GM12878 (cell line): ENCODE results near the gene SEMA4A. TPM values are rescaled to one million over a fixed set of nuclear protein-coding genes. Genes with fewer than 3 reads are reported as not detected.
A peak's percentile ranks its signal among the peaks of the same experiment; 100 is the strongest.

Source experiments
- ATAC-seq: fragments of 200-7000 bp; cut with Tn5 transposase; 3 replicates; pipeline ENCODE4 v1.9.1; 2020; ENCODE audit warnings: mild to moderate bottlenecking, moderate library complexity
- BruUV-seq: library from RNA; stranded (reverse); fragments of 400-500 nt; replicated peaks from 2 replicates; lab custom pipeline; 2021; lab: Mats Ljungman, UMichigan
- CTCF ChIA-PET: fragments of 300-600 bp; sonication (Branson Sonifier 250); formaldehyde crosslinking; extraction: SDS; loops from one replicate; lab custom pipeline; 2021; ENCODE audit warnings: inconsistent platforms; lab: Yijun Ruan, JAX
- POLR2A ChIA-PET: fragments of 350-600 bp; formaldehyde crosslinking; extraction: SDS; loops from one replicate; lab custom pipeline; 2021; ENCODE audit warnings: inconsistent platforms; lab: Charles Lee
- RAD21 ChIA-PET: fragments of 300-600 bp; sonication (Branson Sonifier 250); formaldehyde crosslinking; loops from one replicate; lab custom pipeline; 2023; ENCODE audit warnings: antibody characterized with exemption; ENCODE audit not compliant: unreplicated experiment; lab: Charles Lee
- SMC1A ChIA-PET: fragments of 300-600 bp; sonication (Branson Sonifier 250); formaldehyde crosslinking; loops from one replicate; lab custom pipeline; 2023; ENCODE audit not compliant: unreplicated experiment, uncharacterized antibody; lab: Charles Lee
- DNase-seq: peaks from one replicate; pipeline ENCODE4 v3.0.0-alpha.2; 2011; ENCODE audit warnings: low read depth, low spot score
- FAIRE-seq: peaks from 3 replicates; lab custom pipeline; 2011; peaks lifted over from hg19 to GRCh38; lab: Jason Lieb, UNC
- H2AFZ ChIP-seq: 2 replicates; pipeline ENCODE4 v1.6.0; 2011; ENCODE audit warnings: low read depth, low read length, control low read depth; ENCODE audit not compliant: control insufficient read depth
- H3K27ac ChIP-seq: 2 replicates; pipeline ENCODE4 v1.5.1; 2011; ENCODE audit warnings: control low read depth; ENCODE audit not compliant: control insufficient read depth, insufficient read depth
- H3K27me3 ChIP-seq, 2 experiments: replicated peaks in 1 of 2; 2 replicates each; pipeline versions ENCODE4 v1.6.0 to v1.6.1; 2011; ENCODE audit warnings: low read length in 1 of 2; ENCODE audit not compliant: control insufficient read depth in 2 of 2, insufficient read depth in 2 of 2
- H3K36me3 ChIP-seq, 2 experiments: 2 replicates each; pipeline ENCODE4 v1.5.1; 2011; ENCODE audit warnings: low read length in 1 of 2; ENCODE audit not compliant: control insufficient read depth in 2 of 2, insufficient read depth in 2 of 2
- H3K4me1 ChIP-seq: 2 replicates; pipeline ENCODE4 v1.6.1; 2011; ENCODE audit warnings: mild to moderate bottlenecking, low read length, moderate library complexity, mixed read lengths; ENCODE audit not compliant: control insufficient read depth, insufficient read depth
- H3K4me2 ChIP-seq: 2 replicates; pipeline ENCODE4 v1.6.0; 2011; ENCODE audit warnings: control low read depth; ENCODE audit not compliant: control insufficient read depth, insufficient read depth
- H3K4me3 ChIP-seq: fragments of 200-600 bp; sonication (generic); 2 replicates; pipeline ENCODE4 v1.5.1; 2016
- H3K79me2 ChIP-seq: 2 replicates; pipeline ENCODE4 v1.6.0; 2011; ENCODE audit warnings: low read length; ENCODE audit not compliant: control insufficient read depth, insufficient read depth
- H3K9ac ChIP-seq: 2 replicates; pipeline ENCODE4 v1.8.0; 2011; ENCODE audit warnings: low read length, control low read depth, mixed read lengths; ENCODE audit not compliant: control insufficient read depth, insufficient read depth
- H3K9me3 ChIP-seq: replicated peaks from 3 replicates; pipeline ENCODE4 v1.5.1; 2011; ENCODE audit warnings: mild to moderate bottlenecking, low read length; ENCODE audit not compliant: control insufficient read depth, insufficient read depth
- H4K20me1 ChIP-seq: 2 replicates; pipeline ENCODE4 v1.6.0; 2011; ENCODE audit not compliant: control insufficient read depth, insufficient read depth
- ETV6 ChIP-seq, 2 experiments: fragments of 450-650 bp in 1 of 2; IDR thresholded peaks in 1 of 2; conservative IDR thresholded peaks in 1 of 2; 2 replicates each; pipeline ENCODE4 v1.6.1; 2014; ENCODE audit warnings: antibody characterized with exemption in 1 of 2, borderline replicate concordance in 1 of 2, low read depth in 1 of 2, mild to moderate bottlenecking in 1 of 2, moderate library complexity in 1 of 2
- LARP7 ChIP-seq: fragments of 450-650 bp; IDR thresholded peaks from 2 replicates; pipeline ENCODE4 v1.6.1; 2017; ENCODE audit warnings: mild to moderate bottlenecking
- SMAD5 ChIP-seq: IDR thresholded peaks from 2 replicates; pipeline ENCODE4 v1.6.1; 2016; ENCODE audit warnings: antibody characterized with exemption, low read depth
- WRNIP1 ChIP-seq: IDR thresholded peaks from 2 replicates; pipeline ENCODE4 v1.6.1; 2011; ENCODE audit warnings: low read depth, low read length, improper control_type of control experiment, borderline replicate concordance
- YY1 ChIP-seq: IDR thresholded peaks from 2 replicates; pipeline ENCODE4 v1.6.1; 2011; ENCODE audit warnings: low read depth, mild to moderate bottlenecking, low read length
- ZNF217 ChIP-seq: fragments of 450-650 bp; IDR thresholded peaks from 2 replicates; pipeline ENCODE4 v1.6.1; 2017; ENCODE audit warnings: antibody characterized with exemption, mild to moderate bottlenecking
- ZSCAN29 ChIP-seq: fragments of 450-650 bp; IDR thresholded peaks from 2 replicates; pipeline ENCODE4 v1.6.1; 2017; ENCODE audit warnings: mild to moderate bottlenecking, moderate library complexity
- WGBS: methylation state at CpG from one replicate; pipeline ENCODE4 v1.1.6; 2016; ENCODE audit warnings: low lambda C conversion rate; ENCODE audit not compliant: insufficient replicate concordance, insufficient coverage; ENCODE audit errors: missing lambda C conversion rate; 5-methylcytosine and 5-hydroxymethylcytosine counted together
- in situ Hi-C: fragments of 300-500 bp; cut with MboI; formaldehyde crosslinking; loops from 9 replicates; pipeline ENCODE4 v1.14.3; 2018; ENCODE audit warnings: mixed read lengths
- intact Hi-C: fragments of 100-400 bp; cut with micrococcal nuclease; formaldehyde crosslinking; loops from one replicate; pipeline ENCODE4 v1.14.2; 2022; ENCODE audit not compliant: unreplicated experiment
- polyA plus RNA-seq, 11 experiments: library from polyadenylated mRNA; depleted of rRNA in 4 of 11; unstranded in 6 of 11; stranded (reverse) in 5 of 11; fragments of >200 nt; fragmentation: Nextera tagmentation in 4 of 11; fragmentation: Illumina TruSeq in 1 of 11; extraction: Ambion mirVana in 4 of 11; extraction: Trizol in 1 of 11; gene quantifications; 1 replicate in 1 of 11; 2 replicates in 10 of 11; pipeline versions ENCODE4 v1.2.1 to v1.2.3, GENCODE V29; 2011 to 2016; ENCODE audit warnings: inconsistent platforms in 2 of 11, missing spikeins in 2 of 11, low read depth in 1 of 11
- total RNA-seq, 4 experiments: library from RNA; depleted of rRNA in 3 of 4; stranded (reverse); fragments of >200 nt in 3 of 4; fragmentation: Illumina TruSeq in 1 of 4; extraction: Trizol in 1 of 4; gene quantifications; 2 replicates each; pipeline versions ENCODE4 v1.2.1 to v1.2.3, GENCODE V29; 2013 to 2021

SEMA4A gene
- total and polyA plus RNA-seq, 10 of the 15 experiments (the other 5 are each of a cell fraction or from before 2014, with no cell fraction given): 2.6 to 64.2 (median 32.8) TPM

- no peak for ATAC-seq
- intact Hi-C loops (no loop called here), in situ Hi-C loops (no loop called here)
- H3K9me3 ChIP-seq: no peaks in the 10 kb centered on the region
- TF ChIP-seq LARP7 (no peak), WRNIP1 (0 out of 2 replicates have a peak, but pooled peaks have one; percentile 21)
- peaks cover 0 to 3% of the 10 kb centered on the region in 2 experiments; a peak in 2 of 4 replicates for H3K36me3 ChIP-seq
- H3K9ac ChIP-seq: no peak overlapping the region
- DNase-seq: no peak
- RAD21 ChIA-PET: interaction anchor here (0.6 to 22.2 kb wide), 16 partner anchors 9 to 636 kb away, joined by 3 to 695 read pairs (median 4); partner anchors contain the start of genes LMNA and PMF1
- no peak overlapping the region for H2AFZ ChIP-seq
- H4K20me1 ChIP-seq: no peaks in the 10 kb centered on the region
- BruUV-seq: no TSS peak
- H3K27me3 ChIP-seq: no peaks in the 10 kb centered on the region
- peak overlapping the region; percentile 56 for H3K27ac ChIP-seq
- peaks cover 62% of the 10 kb centered on the region for H3K4me1 ChIP-seq
- H3K79me2 ChIP-seq: peaks cover 42% of the 10 kb centered on the region
- no peak for FAIRE-seq
- SMC1A ChIA-PET: interaction anchor here (0.7 to 23.6 kb wide), 15 partner anchors 11 to 315 kb away, joined by 3 to 874 read pairs (median 4); partner anchors contain the start of genes LMNA and SMG5
- H3K4me2 ChIP-seq: no peak overlapping the region
- POLR2A ChIA-PET: interaction anchor here (0.6 to 7.0 kb wide), 8 partner anchors 9 to 36 kb away, joined by 4 to 89 read pairs (median 6); partner anchors contain the start of gene LMNA
- no peak overlapping the region for H3K4me3 ChIP-seq
- CTCF ChIA-PET: interaction anchor here (1.2 to 25.7 kb wide), 15 partner anchors 9 to 192 kb away, joined by 3 to 1294 read pairs (median 13); partner anchors contain the start of genes LMNA and SMG5
- 87% methylated on average over 2 of the region's 2 CpGs for WGBS
Observed at GRCh38 chr1:156128308-156128653, 25.1 kb upstream of the SEMA4A start.

GRCh38 chr1:156128654-156129597 lies 24.5 kb upstream of the SEMA4A start:
- Histone ChIP-seq H3K4me2 (0 out of 2 replicates have a peak overlapping the region, but pooled peaks have one; percentile 0), H3K4me1 (peaks cover 57% of the 10 kb centered on the region), H3K9ac (peak overlapping the region; percentile 5), H3K36me3 (peaks cover 0 to 3% of the 10 kb centered on the region in 2 experiments; a peak in 2 of 4 replicates)
- intact Hi-C loops: no loop called here
- CTCF ChIA-PET: interaction anchor here (0.8 to 25.7 kb wide), 22 partner anchors 8 to 191 kb away, joined by 3 to 1294 read pairs (median 6); partner anchors contain the start of genes LMNA and SMG5
- 66% methylated on average over 8 of the region's 8 CpGs for WGBS
- BruUV-seq: no TSS peak
- RAD21 ChIA-PET: interaction anchor here (0.6 to 22.2 kb wide), 21 partner anchors 8 to 636 kb away, joined by 3 to 695 read pairs (median 4); partner anchors contain the start of genes ARHGEF2, LMNA and PMF1
- ATAC-seq: no peak
- in situ Hi-C loops: no loop called here
- SMC1A ChIA-PET: interaction anchor here (0.7 to 23.6 kb wide), 23 partner anchors 12 to 314 kb away, joined by 3 to 874 read pairs (median 4); partner anchors contain the start of genes LMNA, MEX3A and SMG5
- POLR2A ChIA-PET: interaction anchor here (0.5 to 7.0 kb wide), 12 partner anchors 9 to 254 kb away, joined by 3 to 89 read pairs (median 4); partner anchors contain the start of genes LMNA and SMG5
- TF ChIP-seq YY1 (peak; percentile 59), ETV6 (conservative IDR thresholded peaks at IDR 0.05 in 1 of 2, IDR thresholded peaks at IDR 0.05 in 1 of 2; ENCODE audit: borderline replicate concordance in 1 of 2, low read depth in 1 of 2) (no peak), ZSCAN29 (no peak), ZNF217 (no peak), SMAD5 (no peak)
- TF ChIP-seq, all 136 proteins: peak for 1
- FAIRE-seq (no peak), DNase-seq (no peak)
- H4K20me1 ChIP-seq: no peaks in the 10 kb centered on the region
- H3K79me2 ChIP-seq: peaks cover 37% of the 10 kb centered on the region
- no peaks in the 10 kb centered on the region for H3K27me3 ChIP-seq
- peak overlapping the region; percentile 56 for H3K27ac ChIP-seq
- no peak overlapping the region for H3K4me3 ChIP-seq
- H3K9me3 ChIP-seq: no peaks in the 10 kb centered on the region
- H2AFZ ChIP-seq: no peak overlapping the region
